NCI-H524 (cell line): ENCODE results near the gene DOCK1.

ENCODE experiments used
- DNase-seq, 2 experiments: peaks; one replicate each; lab custom pipeline; 2025; lab: John Stamatoyannopoulos, UW

DOCK1 gene

GRCh38 chr10:127398140-127398970 lies 493.1 kb downstream of the DOCK1 start:
- DNase-seq = no peak

- no peak for DNase-seq
Observed at GRCh38 chr10:127398971-127399365, 493.7 kb downstream of the DOCK1 start.

GRCh38 chr10:127399668-127400067 lies 494.4 kb downstream of the DOCK1 start:
- no peak for DNase-seq

GRCh38 chr10:127400216-127400615 lies 495.0 kb downstream of the DOCK1 start:
- DNase-seq = no peak

GRCh38 chr10:127402596-127403409 lies 497.6 kb downstream of the DOCK1 start:
- no peak for DNase-seq

GRCh38 chr10:127405221-127405620 lies 500.0 kb downstream of the DOCK1 start:
- DNase-seq = no peak

- DNase-seq = no peak
Observed at GRCh38 chr10:127406018-127406550, 500.9 kb downstream of the DOCK1 start.

- peak in 1 of 2 experiments; percentile 16 for DNase-seq
Observed at GRCh38 chr10:127407551-127407950, 502.3 kb downstream of the DOCK1 start.

GRCh38 chr10:127408112-127408710 lies 503.0 kb downstream of the DOCK1 start:
- DNase-seq = peak in 1 of 2 experiments; percentile 16

GRCh38 chr10:127408733-127409132 lies 503.5 kb downstream of the DOCK1 start:
- DNase-seq = peak in 1 of 2 experiments; percentile 57

- DNase-seq = no peak
Observed at GRCh38 chr10:127410030-127410429, 504.8 kb downstream of the DOCK1 start.

GRCh38 chr10:127411062-127411461 lies 505.8 kb downstream of the DOCK1 start:
- DNase-seq = no peak

- no peak for DNase-seq
Observed at GRCh38 chr10:127413326-127413725, 508.1 kb downstream of the DOCK1 start.

- no peak for DNase-seq
Observed at GRCh38 chr10:127414024-127414423, 508.8 kb downstream of the DOCK1 start.

GRCh38 chr10:127415116-127415515 lies 509.9 kb downstream of the DOCK1 start:
- no peak for DNase-seq

- DNase-seq = peak; percentile 43 to 69
Observed at GRCh38 chr10:127415901-127416581, 510.8 kb downstream of the DOCK1 start.

- DNase-seq = no peak
Observed at GRCh38 chr10:127417031-127417430, 511.8 kb downstream of the DOCK1 start.

- DNase-seq = no peak
Observed at GRCh38 chr10:127417686-127418401, 512.6 kb downstream of the DOCK1 start.

GRCh38 chr10:127418536-127419168 lies 513.4 kb downstream of the DOCK1 start:
- DNase-seq = no peak

- DNase-seq = no peak
Observed at GRCh38 chr10:127420138-127420684, 515.0 kb downstream of the DOCK1 start.
